Pons (tissue), 1 donor: ENCODE data around the gene PLCH1.
A peak's percentile ranks its signal among the peaks of the same experiment; 100 is the strongest.

Experiments
- DNase-seq: peaks from one replicate; pipeline ENCODE4 v3.0.0-alpha.2; 2016; ENCODE audit warnings: low spot score

PLCH1 gene

GRCh38 chr3:155744626-155745324, at the start of gene PLCH1:
PLCH1 (minus strand) TSS chr3:155745071; CDS start chr3:155704224, 40,847 bp downstream.
- peak; percentile 40 for DNase-seq

GRCh38 chr3:155792532-155792931, 47.7 kb upstream of the PLCH1 start:
- DNase-seq, result no peak

- DNase-seq, result no peak
Measured at GRCh38 chr3:155791190-155791589, 46.3 kb upstream of the PLCH1 start.

GRCh38 chr3:155790272-155790925, 45.5 kb upstream of the PLCH1 start:
- DNase-seq, result no peak

- no peak for DNase-seq
Measured at GRCh38 chr3:155785662-155786295, 40.9 kb upstream of the PLCH1 start.

- no peak for DNase-seq
Measured at GRCh38 chr3:155782390-155782953, 37.6 kb upstream of the PLCH1 start.

GRCh38 chr3:155780291-155780690, 35.4 kb upstream of the PLCH1 start:
- no peak for DNase-seq

GRCh38 chr3:155778462-155778861, 33.6 kb upstream of the PLCH1 start:
- DNase-seq, result no peak

GRCh38 chr3:155772801-155773200, 27.9 kb upstream of the PLCH1 start:
- no peak for DNase-seq

GRCh38 chr3:155771126-155771525, 26.3 kb upstream of the PLCH1 start:
- no peak for DNase-seq

GRCh38 chr3:155766206-155766605, 21.3 kb upstream of the PLCH1 start:
- DNase-seq, result no peak

- DNase-seq, result no peak
Measured at GRCh38 chr3:155763870-155764463, 19.1 kb upstream of the PLCH1 start.

- DNase-seq, result no peak
Measured at GRCh38 chr3:155760653-155761052, 15.8 kb upstream of the PLCH1 start.

- DNase-seq, result no peak
Measured at GRCh38 chr3:155757577-155757976, 12.7 kb upstream of the PLCH1 start.

- no peak for DNase-seq
Measured at GRCh38 chr3:155753038-155753639, 8.3 kb upstream of the PLCH1 start.

GRCh38 chr3:155748611-155749365, 3.9 kb upstream of the PLCH1 start:
- DNase-seq, result no peak

- no peak for DNase-seq
Measured at GRCh38 chr3:155747946-155748290, 3.0 kb upstream of the PLCH1 start.

- no peak for DNase-seq
Measured at GRCh38 chr3:155747286-155747945, 2.5 kb upstream of the PLCH1 start.

GRCh38 chr3:155746703-155747102, 1.8 kb upstream of the PLCH1 start:
- no peak for DNase-seq

- peak; percentile 11 for DNase-seq
Measured at GRCh38 chr3:155745795-155746550, 1.1 kb upstream of the PLCH1 start.
